Liver (tissue), 9 donors: Measurements from ENCODE around the gene RCBTB1. TPM values are rescaled to one million over a fixed set of nuclear protein-coding genes. Genes with fewer than 3 reads are reported as not detected.
A peak's percentile ranks its signal among the peaks of the same experiment; 100 is the strongest.

ENCODE experiments used
- DNase-seq: peaks from one replicate; pipeline ENCODE4 v3.0.0-alpha.2; 2017; ENCODE audit warnings: low spot score
- H3K27ac ChIP-seq, 2 donors: one replicate each; pipeline ENCODE4 v1.7.0; 2013; ENCODE audit warnings: inconsistent platforms in 2 of 2, low read length in 2 of 2, control low read depth in 1 of 2, low read depth in 1 of 2, mild to moderate bottlenecking in 1 of 2
- H3K27me3 ChIP-seq, 4 donors: one replicate each; pipeline versions ENCODE4 v1.6.1 to v1.7.0; 2013; ENCODE audit warnings: low read length in 3 of 4, inconsistent platforms in 1 of 4, mild to moderate bottlenecking in 1 of 4, moderate library complexity in 1 of 4; ENCODE audit not compliant: control insufficient read depth in 4 of 4, insufficient read depth in 4 of 4
- H3K36me3 ChIP-seq, 4 donors: one replicate each; pipeline versions ENCODE4 v1.6.1 to v1.7.0; 2013; ENCODE audit warnings: low read length in 3 of 4, mild to moderate bottlenecking in 3 of 4, low read depth in 1 of 4, moderate library complexity in 1 of 4; ENCODE audit not compliant: control insufficient read depth in 4 of 4, insufficient read depth in 3 of 4
- H3K4me1 ChIP-seq, 4 donors: one replicate each; pipeline versions ENCODE4 v1.6.1 to v1.7.0; 2013; ENCODE audit warnings: low read length in 3 of 4, mild to moderate bottlenecking in 3 of 4, moderate library complexity in 1 of 4; ENCODE audit not compliant: control insufficient read depth in 4 of 4, insufficient read depth in 4 of 4
- H3K4me3 ChIP-seq, 3 donors: one replicate each; pipeline versions ENCODE4 v1.6.1 to v1.7.0; 2013; ENCODE audit warnings: low read length in 3 of 3, control low read depth in 1 of 3, low read depth in 1 of 3, mild to moderate bottlenecking in 1 of 3
- H3K9ac ChIP-seq, 2 donors: one replicate each; pipeline ENCODE4 v1.7.0; 2013; ENCODE audit warnings: low read length in 2 of 2, mild to moderate bottlenecking in 2 of 2, moderate library complexity in 2 of 2, control low read depth in 1 of 2, low read depth in 1 of 2
- H3K9me3 ChIP-seq, 4 donors: one replicate each; pipeline versions ENCODE4 v1.6.1 to v1.7.0; 2013; ENCODE audit warnings: low read length in 3 of 4; ENCODE audit not compliant: control insufficient read depth in 4 of 4
- ATF3 ChIP-seq: IDR thresholded peaks from 2 replicates; pipeline ENCODE4 v1.6.1; 2016; ENCODE audit warnings: antibody characterized with exemption
- CTCF ChIP-seq: fragments of 150-350 bp; IDR thresholded peaks from 2 replicates; pipeline ENCODE4 v1.5.1; 2017; ENCODE audit warnings: improper control_type of control experiment, low read depth, low read length; ENCODE audit not compliant: missing input control
- EGR1 ChIP-seq, 2 donors: IDR thresholded peaks; 2 replicates each; pipeline ENCODE4 v1.6.1; 2016 to 2018; ENCODE audit warnings: antibody characterized with exemption in 2 of 2, low read depth in 2 of 2
- FOXA1 ChIP-seq: IDR thresholded peaks from 2 replicates; pipeline ENCODE4 v1.6.1; 2016; ENCODE audit warnings: antibody characterized with exemption
- FOXA2 ChIP-seq: IDR thresholded peaks from 2 replicates; pipeline ENCODE4 v1.6.1; 2016; ENCODE audit warnings: antibody characterized with exemption
- GABPA ChIP-seq, 2 donors: IDR thresholded peaks in 1 of 2; conservative IDR thresholded peaks in 1 of 2; 2 replicates each; pipeline ENCODE4 v1.6.1; 2016; ENCODE audit warnings: antibody characterized with exemption in 2 of 2, mild to moderate bottlenecking in 1 of 2, moderate library complexity in 1 of 2
- HNF4A ChIP-seq, 2 donors: conservative IDR thresholded peaks; 2 replicates each; pipeline ENCODE4 v1.6.1; 2016; ENCODE audit warnings: antibody characterized with exemption in 2 of 2, mild to moderate bottlenecking in 2 of 2
- HNF4G ChIP-seq: IDR thresholded peaks from 2 replicates; pipeline ENCODE4 v1.6.1; 2016; ENCODE audit warnings: antibody characterized with exemption
- JUND ChIP-seq, 2 donors: IDR thresholded peaks; 2 replicates each; pipeline ENCODE4 v1.6.1; 2016; ENCODE audit warnings: antibody characterized with exemption in 2 of 2
- MAX ChIP-seq: IDR thresholded peaks from 2 replicates; pipeline ENCODE4 v1.6.1; 2016; ENCODE audit warnings: antibody characterized with exemption
- NR2F2 ChIP-seq: IDR thresholded peaks from 2 replicates; pipeline ENCODE4 v1.6.1; 2016; ENCODE audit warnings: antibody characterized with exemption
- RAD21 ChIP-seq, 2 donors: IDR thresholded peaks; 2 replicates each; pipeline ENCODE4 v1.6.1; 2016; ENCODE audit warnings: antibody characterized with exemption in 2 of 2, mild to moderate bottlenecking in 2 of 2
- REST ChIP-seq: IDR thresholded peaks from 2 replicates; pipeline ENCODE4 v1.6.1; 2016; ENCODE audit warnings: antibody characterized with exemption, mild to moderate bottlenecking
- RXRA ChIP-seq, 2 donors: IDR thresholded peaks; 2 replicates each; pipeline ENCODE4 v1.6.1; 2017 to 2018; ENCODE audit warnings: antibody characterized with exemption in 2 of 2, mild to moderate bottlenecking in 1 of 2
- SP1 ChIP-seq: IDR thresholded peaks from 2 replicates; pipeline ENCODE4 v1.6.1; 2018; ENCODE audit warnings: antibody characterized with exemption, mild to moderate bottlenecking
- TAF1 ChIP-seq: conservative IDR thresholded peaks from 2 replicates; pipeline ENCODE4 v1.6.1; 2016; ENCODE audit warnings: antibody characterized with exemption, mild to moderate bottlenecking
- ZBTB33 ChIP-seq: IDR thresholded peaks from 2 replicates; pipeline ENCODE4 v1.6.1; 2016; ENCODE audit warnings: antibody characterized with exemption
- WGBS: extraction: QIAGEN DNeasy Blood & Tissue Kit; methylation state at CpG from one replicate; pipeline ENCODE4 v1.1.7; 2013; 5-methylcytosine and 5-hydroxymethylcytosine counted together
- polyA plus RNA-seq, 2 donors: library from polyadenylated mRNA; stranded (reverse) in 1 of 2; unstranded in 1 of 2; fragments of 200-250 nt in 1 of 2; fragments of >200 nt in 1 of 2; fragmentation: Nextera tagmentation in 1 of 2; extraction: Ambion mirVana in 1 of 2; gene quantifications; one replicate each; pipeline versions ENCODE4 v1.2.1 to v1.2.3, GENCODE V29; 2013 to 2015
- total RNA-seq, 2 donors: library from RNA; depleted of rRNA; stranded (reverse); fragments of >200 nt; gene quantifications; one replicate each; pipeline ENCODE4 v1.2.3, GENCODE V29; 2014
- donor health status: healthy.
- donor health status: healthy.
- donor health status: healthy.
- donor health status: healthy.
- donor health status: healthy.

The RCBTB1 gene
- total and polyA plus RNA-seq, 4 donors: 3.9 to 9.0 (median 6.5) TPM

- H3K4me1 ChIP-seq: peaks cover 0 to 5% (median 0%) of the 10 kb centered on the region in 4 donors
- TF ChIP-seq HNF4A (conservative IDR thresholded peaks at IDR 0.05) (peak; percentile 34 to 48), GABPA (IDR thresholded peaks at IDR 0.05 in 1 of 2, conservative IDR thresholded peaks at IDR 0.05 in 1 of 2) (no peak), EGR1 (IDR thresholded peaks at IDR 0.05; ENCODE audit: low read depth in 2 of 2) (no peak), NR2F2 (no peak), MAX (peak; percentile 54), FOXA2 (no peak), RXRA (IDR thresholded peaks at IDR 0.05) (peak; percentile 89 to 93), SP1 (peak; percentile 22), FOXA1 (no peak), ZBTB33 (no peak), TAF1 (no peak), ATF3 (no peak), CTCF (no peak), JUND (IDR thresholded peaks at IDR 0.05) (peak in 1 of 2 donors; percentile 16)
- no peak for DNase-seq
- no peaks in the 10 kb centered on the region for H3K27me3 ChIP-seq
- H3K9ac ChIP-seq: no peak overlapping the region
- no peaks in the 10 kb centered on the region for H3K9me3 ChIP-seq
- no peak overlapping the region for H3K4me3 ChIP-seq
- H3K27ac ChIP-seq: no peak overlapping the region
- WGBS: 31% methylated on average over 2 of the region's 2 CpGs
- H3K36me3 ChIP-seq: peaks cover 5 to 15% (median 10%) of the 10 kb centered on the region in 4 donors
Observed at GRCh38 chr13:49512578-49512977, 72.8 kb downstream of the RCBTB1 start.

GRCh38 chr13:49503951-49504350 lies 81.4 kb downstream of the RCBTB1 start:
- Histone ChIP-seq H3K27me3 (no peaks in the 10 kb centered on the region), H3K27ac (no peak overlapping the region), H3K4me3 (no peak overlapping the region), H3K9ac (no peak overlapping the region), H3K36me3 (peaks cover 0 to 6% (median 2%) of the 10 kb centered on the region in 4 donors), H3K4me1 (no peaks in the 10 kb centered on the region), H3K9me3 (no peaks in the 10 kb centered on the region)
- no peak for DNase-seq
- 96% methylated on average over 3 of the region's 3 CpGs for WGBS
- TF ChIP-seq HNF4G (no peak), RAD21 (IDR thresholded peaks at IDR 0.05) (no peak), GABPA (IDR thresholded peaks at IDR 0.05 in 1 of 2, conservative IDR thresholded peaks at IDR 0.05 in 1 of 2) (no peak), REST (no peak), RXRA (IDR thresholded peaks at IDR 0.05) (no peak), FOXA1 (no peak), CTCF (no peak), SP1 (no peak), NR2F2 (no peak)
